GM10266 (cell line): ENCODE results near the gene PLXDC1.

Source experiments
- DNase-seq: peaks from one replicate; pipeline ENCODE4 v3.0.0; 2012; ENCODE audit errors: extremely low spot score
- TF ChIP-seq, protein P1 (sequence below): IDR thresholded peaks from 2 replicates; pipeline ENCODE4 v1.5.1; 2012; ENCODE audit warnings: mild to moderate bottlenecking, low read depth; ENCODE audit not compliant: control insufficient read depth, insufficient read depth; ENCODE audit errors: missing control alignments

Gene PLXDC1

DNA sequence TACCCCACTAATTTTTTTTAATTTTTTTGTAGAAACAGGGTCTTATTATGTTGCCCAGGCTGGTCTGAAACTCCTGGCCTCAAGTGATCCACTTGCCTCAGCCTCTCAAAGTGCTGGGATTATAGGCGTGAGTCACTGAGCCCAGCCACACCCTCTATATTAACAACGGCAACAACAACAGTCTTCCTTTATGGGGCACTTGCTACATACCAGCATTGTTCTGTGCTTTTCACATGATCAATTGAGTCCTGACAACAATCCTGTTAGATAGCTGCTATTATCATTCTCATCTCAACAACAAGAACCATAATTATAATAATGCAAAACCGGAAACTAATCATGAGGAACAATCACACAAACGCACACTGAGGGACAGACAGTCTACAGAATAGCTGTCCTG lies 27.1 kb upstream of the PLXDC1 start:
- no peak for DNase-seq
- TF ChIP-seq, protein P1, sequence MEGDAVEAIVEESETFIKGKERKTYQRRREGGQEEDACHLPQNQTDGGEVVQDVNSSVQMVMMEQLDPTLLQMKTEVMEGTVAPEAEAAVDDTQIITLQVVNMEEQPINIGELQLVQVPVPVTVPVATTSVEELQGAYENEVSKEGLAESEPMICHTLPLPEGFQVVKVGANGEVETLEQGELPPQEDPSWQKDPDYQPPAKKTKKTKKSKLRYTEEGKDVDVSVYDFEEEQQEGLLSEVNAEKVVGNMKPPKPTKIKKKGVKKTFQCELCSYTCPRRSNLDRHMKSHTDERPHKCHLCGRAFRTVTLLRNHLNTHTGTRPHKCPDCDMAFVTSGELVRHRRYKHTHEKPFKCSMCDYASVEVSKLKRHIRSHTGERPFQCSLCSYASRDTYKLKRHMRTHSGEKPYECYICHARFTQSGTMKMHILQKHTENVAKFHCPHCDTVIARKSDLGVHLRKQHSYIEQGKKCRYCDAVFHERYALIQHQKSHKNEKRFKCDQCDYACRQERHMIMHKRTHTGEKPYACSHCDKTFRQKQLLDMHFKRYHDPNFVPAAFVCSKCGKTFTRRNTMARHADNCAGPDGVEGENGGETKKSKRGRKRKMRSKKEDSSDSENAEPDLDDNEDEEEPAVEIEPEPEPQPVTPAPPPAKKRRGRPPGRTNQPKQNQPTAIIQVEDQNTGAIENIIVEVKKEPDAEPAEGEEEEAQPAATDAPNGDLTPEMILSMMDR = no peak

DNA sequence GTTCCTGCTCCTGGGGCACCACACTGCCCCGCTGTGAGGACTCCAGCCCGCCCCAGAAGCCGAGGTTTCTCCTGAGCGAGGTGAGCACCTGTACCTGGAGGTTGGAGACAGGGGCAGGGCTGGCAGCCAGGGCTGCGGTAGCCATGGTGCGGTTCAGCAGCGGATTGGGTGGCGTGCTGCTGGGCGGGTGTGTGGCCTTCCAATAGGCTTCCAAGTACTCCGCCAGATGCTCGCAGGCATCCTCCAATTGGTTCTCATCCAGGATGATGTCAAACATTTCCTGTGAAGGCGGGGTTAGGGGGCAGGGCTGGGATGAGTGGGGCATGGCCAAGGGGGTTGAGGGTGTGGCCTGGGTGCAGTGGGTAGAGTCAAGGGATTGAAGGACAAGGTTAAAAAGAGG lies 25.8 kb upstream of the PLXDC1 start:
- no peak for DNase-seq
- TF ChIP-seq, protein P1 = no peak

GRCh38 chr17:39175695-39176093 lies 24.3 kb upstream of the PLXDC1 start:
- TF ChIP-seq, protein P1 = no peak
- DNase-seq = no peak

DNA sequence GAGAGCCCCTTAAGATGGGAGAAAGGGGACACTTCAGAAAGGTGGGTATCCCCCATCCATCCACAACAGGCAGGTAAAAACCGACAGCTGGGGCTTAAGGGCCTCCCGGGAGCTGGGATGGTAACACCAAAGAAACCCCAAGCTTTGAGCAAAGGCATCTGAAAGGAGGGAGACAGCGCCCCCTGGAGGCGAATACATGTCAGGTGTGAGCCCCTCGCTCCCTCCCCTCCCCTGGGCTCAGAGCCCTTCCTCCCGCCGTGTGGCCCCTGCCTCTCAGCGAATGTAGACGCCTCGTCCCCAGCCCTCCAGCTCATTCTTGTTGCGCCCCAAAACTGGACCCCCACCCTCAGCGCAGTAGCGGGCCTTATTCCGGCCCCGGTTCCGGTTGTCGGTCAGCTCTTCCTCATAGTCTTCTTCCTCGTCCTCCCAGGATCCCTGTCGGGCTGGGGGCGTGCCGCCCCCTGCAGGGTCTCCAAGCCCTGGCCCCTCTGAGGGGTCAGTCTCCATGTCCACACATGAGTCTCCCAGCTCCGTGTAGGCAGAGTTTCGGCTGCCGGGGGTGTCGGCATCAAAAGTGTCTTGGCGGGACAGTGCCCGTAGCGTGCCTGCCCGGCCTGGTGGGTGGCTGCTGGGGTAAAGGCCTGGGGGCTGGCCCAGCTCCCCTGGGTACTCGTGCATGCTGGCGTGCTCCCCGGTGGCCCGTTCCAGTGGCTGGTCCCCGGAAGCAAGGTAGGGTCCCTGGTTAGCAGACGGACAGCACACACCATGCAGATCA lies 23.7 kb upstream of the PLXDC1 start:
- TF ChIP-seq, protein P1 = peak; percentile 75

GRCh38 chr17:39173526-39174274 lies 22.3 kb upstream of the PLXDC1 start:
- TF ChIP-seq, protein P1 = no peak
- no peak for DNase-seq

More for the DNA sequence above, 23.7 kb upstream of the PLXDC1 start:
- peak; percentile 84 for DNase-seq

DNA sequence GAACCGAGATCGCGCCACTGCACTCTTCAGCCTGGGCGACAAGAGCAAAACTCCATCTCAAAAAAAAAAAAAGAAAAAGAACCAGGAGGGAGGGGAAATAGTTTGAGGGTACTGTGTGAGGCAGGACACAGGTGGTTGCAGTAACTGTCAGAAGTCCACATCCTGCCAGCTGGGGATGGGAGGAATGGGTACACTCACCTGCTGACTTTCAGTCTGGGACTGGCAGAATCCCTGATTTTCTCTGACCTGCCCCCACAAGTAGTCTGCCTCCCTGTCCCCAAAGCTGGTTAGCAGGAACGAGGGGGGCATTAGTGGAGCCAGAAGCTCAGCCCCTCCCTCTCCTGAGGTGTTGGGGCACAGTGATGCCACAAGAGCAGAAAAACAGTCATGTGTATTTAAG lies 21.6 kb upstream of the PLXDC1 start:
- TF ChIP-seq, protein P1 = no peak
- DNase-seq = no peak

DNA sequence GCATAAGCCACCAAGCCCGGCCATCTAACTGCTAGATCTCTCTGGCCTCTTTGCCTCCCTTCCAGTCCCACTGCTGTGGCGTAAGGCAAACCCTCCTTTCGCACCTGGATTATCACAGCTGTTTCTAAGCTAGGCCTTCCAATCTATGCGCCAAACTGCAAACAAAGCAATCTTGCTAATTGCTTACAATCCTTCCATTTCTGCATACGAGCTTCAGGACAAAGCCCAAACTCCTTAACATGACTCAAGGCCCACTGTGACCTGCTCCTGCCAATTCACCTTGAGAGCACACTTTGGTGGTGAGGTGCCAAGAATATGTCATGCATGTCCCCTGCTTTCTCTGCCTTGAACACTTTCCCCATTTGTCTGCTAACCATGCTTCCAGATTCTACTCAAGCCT lies 20.5 kb upstream of the PLXDC1 start:
- TF ChIP-seq, protein P1 = no peak

More for the DNA sequence above, 20.5 kb upstream of the PLXDC1 start:
- DNase-seq = no peak
